Measurements from ENCODE around the gene TBX22. TPM values are rescaled to one million over a fixed set of nuclear protein-coding genes. Genes with fewer than 3 reads are reported as not detected.
"Not testable (repeated sequence)": the region's sequence is repeated elsewhere in the genome, so short reads cannot be mapped to it uniquely, and the experiment has no call there.

Gene TBX22
- total RNA-seq, 2 donors from 2014 or later = not detected

GRCh38 chrX:80021621-80022020 lies 7.1 kb downstream of the TBX22 start:
- no peak overlapping the region for H3K4me3 ChIP-seq
- no peak overlapping the region for H3K27ac ChIP-seq
- TF ChIP-seq POLR2A (IDR thresholded peaks at IDR 0.05) = no peak
- no peak for TF ChIP-seq CTCF (IDR thresholded peaks at IDR 0.05)
- no peaks in the 10 kb centered on the region for H3K4me1 ChIP-seq
- intact Hi-C loops (cut with DNase I) = no loop called here
- H3K9me3 ChIP-seq = no peaks in the 10 kb centered on the region
- no peaks in the 10 kb centered on the region for H3K36me3 ChIP-seq (replicated peaks in 1 of 2; ENCODE audit: insufficient read depth in 1 of 2, low read depth in 2 of 2)
- DNase-seq (no peak), ATAC-seq (no peak)
- H3K27me3 ChIP-seq = no peaks in the 10 kb centered on the region
- 0 to 8% methylated on average over 1 to 4 of the region's 4 CpGs for WGBS, 2 donors

- Histone ChIP-seq H3K4me3 (no peak overlapping the region), H3K9me3 (no peaks in the 10 kb centered on the region), H3K36me3 (replicated peaks in 1 of 2; ENCODE audit: insufficient read depth in 1 of 2, low read depth in 2 of 2) (no peaks in the 10 kb centered on the region), H3K27ac (no peak overlapping the region), H3K4me1 (no peaks in the 10 kb centered on the region), H3K27me3 (no peaks in the 10 kb centered on the region)
- ATAC-seq (no peak), DNase-seq (no peak)
- 3 to 14% methylated on average over 11 to 32 of the region's 35 CpGs for WGBS, 2 donors
- intact Hi-C loops (cut with DNase I) = no loop called here
- TF ChIP-seq CTCF (IDR thresholded peaks at IDR 0.05) (no peak), POLR2A (IDR thresholded peaks at IDR 0.05) (no peak)
These were observed 7.9 kb downstream of the TBX22 start for GRCh38 chrX:80022363-80023031.

- 68 to 86% methylated on average over 2 to 3 of the region's 3 CpGs for WGBS, 2 donors
- intact Hi-C loops (cut with DNase I) = no loop called here
- H3K9me3 ChIP-seq = no peaks in the 10 kb centered on the region
- no peaks in the 10 kb centered on the region for H3K4me1 ChIP-seq
- TF ChIP-seq CTCF (IDR thresholded peaks at IDR 0.05) (no peak), POLR2A (IDR thresholded peaks at IDR 0.05) (no peak)
- no peaks in the 10 kb centered on the region for H3K36me3 ChIP-seq (replicated peaks in 1 of 2; ENCODE audit: insufficient read depth in 1 of 2, low read depth in 2 of 2)
- H3K27me3 ChIP-seq = no peaks in the 10 kb centered on the region
- no peak overlapping the region for H3K27ac ChIP-seq
- ATAC-seq (no peak), DNase-seq (no peak)
- H3K4me3 ChIP-seq = no peak overlapping the region
These were observed 11.6 kb downstream of the TBX22 start for GRCh38 chrX:80026116-80026515.

- H3K4me3 ChIP-seq; H3K9me3 ChIP-seq; DNase-seq; intact Hi-C loops (cut with DNase I); H3K27me3 ChIP-seq; H3K4me1 ChIP-seq; H3K27ac ChIP-seq; H3K36me3 ChIP-seq (replicated peaks in 1 of 2; ENCODE audit: insufficient read depth in 1 of 2, low read depth in 2 of 2); ATAC-seq: not testable (repeated sequence)
- 71% methylated on average over 2 of the region's 6 CpGs; no CpG with 5 or more reads in 1 of the 2 donors for WGBS, 2 donors
These were observed 51.6 kb downstream of the TBX22 start for GRCh38 chrX:80066156-80066555.

- H3K4me3 ChIP-seq; H3K9me3 ChIP-seq; H3K4me1 ChIP-seq; DNase-seq; H3K36me3 ChIP-seq (replicated peaks in 1 of 2; ENCODE audit: insufficient read depth in 1 of 2, low read depth in 2 of 2); H3K27me3 ChIP-seq; ATAC-seq; H3K27ac ChIP-seq; intact Hi-C loops (cut with DNase I): not testable (repeated sequence)
- 100% methylated on average over 1 of the region's 1 CpG; no CpG with 5 or more reads in 1 of the 2 donors for WGBS, 2 donors
These were observed 61.1 kb downstream of the TBX22 start for GRCh38 chrX:80075625-80076024.
